H9 (cell line): ENCODE data around the gene SUMF1. TPM values are rescaled to one million over a fixed set of nuclear protein-coding genes. Genes with fewer than 3 reads are reported as not detected.

Source experiments
- DNase-seq: peaks from one replicate; pipeline ENCODE4 v3.0.0-alpha.2; 2017
- H2AFZ ChIP-seq: one replicate; pipeline ENCODE4 v1.6.1; 2013; ENCODE audit warnings: mild to moderate bottlenecking, low read length, control low read depth, moderate library complexity
- H2AK5ac ChIP-seq: 2 replicates; pipeline ENCODE4 v1.6.1; 2013; ENCODE audit warnings: low read length, control low read depth, mixed read lengths; ENCODE audit not compliant: insufficient read length
- H2BK120ac ChIP-seq: one replicate; pipeline ENCODE4 v1.6.1; 2013; ENCODE audit warnings: low read depth, mild to moderate bottlenecking, low read length, control low read depth, inconsistent platforms; ENCODE audit not compliant: poor library complexity, severe bottlenecking
- H2BK12ac ChIP-seq: 2 replicates; pipeline ENCODE4 v1.6.1; 2013; ENCODE audit warnings: low read length, control low read depth, mixed read lengths, low read depth; ENCODE audit not compliant: insufficient read length
- H2BK15ac ChIP-seq: 2 replicates; pipeline ENCODE4 v1.6.1; 2013; ENCODE audit warnings: low read depth, low read length, control low read depth
- H2BK20ac ChIP-seq: one replicate; pipeline ENCODE4 v1.6.1; 2013; ENCODE audit warnings: low read depth, mild to moderate bottlenecking, low read length, control low read depth, inconsistent platforms; ENCODE audit not compliant: poor library complexity, severe bottlenecking
- H2BK5ac ChIP-seq: 2 replicates; pipeline ENCODE4 v1.6.1; 2013; ENCODE audit warnings: low read length, control low read depth, mixed read lengths; ENCODE audit not compliant: insufficient read length
- H3K14ac ChIP-seq: 2 replicates; pipeline ENCODE4 v1.6.1; 2013; ENCODE audit warnings: low read length, control low read depth; ENCODE audit not compliant: insufficient read depth
- H3K18ac ChIP-seq: 2 replicates; pipeline ENCODE4 v1.6.1; 2013; ENCODE audit warnings: low read depth, mild to moderate bottlenecking, mixed read lengths, low read length, control low read depth; ENCODE audit not compliant: insufficient read length
- H3K23ac ChIP-seq: 2 replicates; pipeline ENCODE4 v1.6.1; 2013; ENCODE audit warnings: low read length, control low read depth, mixed read lengths, low read depth; ENCODE audit not compliant: insufficient read length
- H3K23me2 ChIP-seq: 2 replicates; pipeline ENCODE4 v1.6.1; 2013; ENCODE audit warnings: low read depth, mild to moderate bottlenecking, mixed read lengths, low read length, control low read depth; ENCODE audit not compliant: insufficient read length, poor library complexity, severe bottlenecking
- H3K27ac ChIP-seq: 2 replicates; pipeline ENCODE4 v1.5.1; 2013; ENCODE audit warnings: low read length, control low read depth, mixed read lengths, low read depth; ENCODE audit not compliant: insufficient read length
- H3K27me3 ChIP-seq: 2 replicates; pipeline ENCODE4 v1.6.1; 2013; ENCODE audit warnings: low read length, control low read depth, inconsistent platforms; ENCODE audit not compliant: insufficient read depth
- H3K4ac ChIP-seq: 2 replicates; pipeline ENCODE4 v1.6.1; 2013; ENCODE audit warnings: low read depth, mild to moderate bottlenecking, control low read depth, inconsistent platforms, low read length, moderate library complexity
- H3K4me1 ChIP-seq: 2 replicates; pipeline ENCODE4 v1.6.1; 2013; ENCODE audit warnings: low read length, control low read depth, inconsistent platforms; ENCODE audit not compliant: insufficient read depth
- H3K4me2 ChIP-seq: 2 replicates; pipeline ENCODE4 v1.6.1; 2013; ENCODE audit warnings: low read length, control low read depth, mixed read lengths; ENCODE audit not compliant: insufficient read length, insufficient read depth
- H3K56ac ChIP-seq: 2 replicates; pipeline ENCODE4 v1.6.1; 2013; ENCODE audit warnings: low read depth, mild to moderate bottlenecking, mixed read lengths, low read length, control low read depth; ENCODE audit not compliant: insufficient read length
- H3K79me1 ChIP-seq: 2 replicates; pipeline ENCODE4 v1.6.1; 2013; ENCODE audit warnings: low read depth, mild to moderate bottlenecking, moderate library complexity, low read length, control low read depth, inconsistent platforms; ENCODE audit not compliant: insufficient read depth, poor library complexity, severe bottlenecking
- H3K79me2 ChIP-seq: 2 replicates; pipeline ENCODE4 v1.6.1; 2013; ENCODE audit warnings: low read length, control low read depth, inconsistent platforms; ENCODE audit not compliant: insufficient read depth
- H3K9ac ChIP-seq: 2 replicates; pipeline ENCODE4 v1.6.1; 2013; ENCODE audit warnings: low read length, control low read depth, mixed read lengths; ENCODE audit not compliant: insufficient read length; ENCODE audit errors: extremely low read depth
- H3K9me3 ChIP-seq: one replicate; pipeline ENCODE4 v1.6.1; 2013; ENCODE audit warnings: low read depth, low read length, inconsistent platforms; ENCODE audit not compliant: control insufficient read depth
- H3T11ph ChIP-seq: one replicate; pipeline ENCODE4 v1.6.1; 2013; ENCODE audit warnings: mild to moderate bottlenecking, low read length, control low read depth, inconsistent platforms
- H4K20me1 ChIP-seq: one replicate; pipeline ENCODE4 v1.6.1; 2013; ENCODE audit not compliant: control insufficient read depth, insufficient read length, insufficient read depth
- H4K5ac ChIP-seq: 2 replicates; pipeline ENCODE4 v1.6.1; 2013; ENCODE audit warnings: low read depth, mild to moderate bottlenecking, mixed read lengths, low read length, control low read depth; ENCODE audit not compliant: insufficient read length
- H4K8ac ChIP-seq: replicated peaks from 2 replicates; pipeline ENCODE4 v1.6.1; 2013; ENCODE audit warnings: low read length, control low read depth, mixed read lengths, low read depth; ENCODE audit not compliant: insufficient read length
- H4K91ac ChIP-seq: 2 replicates; pipeline ENCODE4 v1.6.1; 2013; ENCODE audit warnings: low read depth, mild to moderate bottlenecking, moderate library complexity, mixed read lengths, low read length, control low read depth; ENCODE audit not compliant: insufficient read length
- H3K27ac Mint-ChIP-seq, 3 experiments: 2 replicates in 2 of 3; 3 replicates in 1 of 3; pipeline ENCODE4 v1.8.0; 2020 to 2021; ENCODE audit warnings: mixed read lengths in 3 of 3, mild to moderate bottlenecking in 1 of 3, moderate library complexity in 1 of 3
- H3K27me3 Mint-ChIP-seq: 2 replicates; pipeline ENCODE4 v1.8.0; 2021; ENCODE audit warnings: low read depth, mild to moderate bottlenecking, moderate library complexity, mixed read lengths
- H3K36me3 Mint-ChIP-seq, 3 experiments: 2 replicates in 2 of 3; 3 replicates in 1 of 3; pipeline ENCODE4 v1.8.0; 2020 to 2021; ENCODE audit warnings: low read depth in 3 of 3, mixed read lengths in 3 of 3; ENCODE audit not compliant: insufficient read depth in 1 of 3
- H3K4me1 Mint-ChIP-seq, 2 experiments: 2 replicates each; pipeline ENCODE4 v1.8.0; 2020; ENCODE audit warnings: mixed read lengths in 2 of 2
- H3K4me3 Mint-ChIP-seq, 2 experiments: 2 replicates in 1 of 2; 3 replicates in 1 of 2; pipeline ENCODE4 v1.8.0; 2020 to 2021; ENCODE audit warnings: mild to moderate bottlenecking in 2 of 2, mixed read lengths in 2 of 2, moderate library complexity in 1 of 2
- H3K9me3 Mint-ChIP-seq, 2 experiments: 2 replicates in 1 of 2; 3 replicates in 1 of 2; pipeline ENCODE4 v1.8.0; 2020; ENCODE audit warnings: mild to moderate bottlenecking in 2 of 2, mixed read lengths in 2 of 2, moderate library complexity in 1 of 2
- CTCF ChIP-seq: fragments of 200-600 bp; sonication (generic); conservative IDR thresholded peaks from 3 replicates; pipeline ENCODE4 v1.8.0; 2021; ENCODE audit warnings: antibody characterized with exemption, mild to moderate bottlenecking
- WGBS: extraction: QIAGEN DNeasy Blood & Tissue Kit; methylation state at CpG from one replicate; pipeline ENCODE4 v1.1.7; 2013; ENCODE audit warnings: missing lambda C conversion rate, low lambda C conversion rate, mixed read lengths; ENCODE audit not compliant: insufficient read length; ENCODE audit errors: extremely low coverage; 5-methylcytosine and 5-hydroxymethylcytosine counted together
- total RNA-seq: library from RNA; stranded (reverse); gene quantifications from 2 replicates; pipeline ENCODE4 v1.2.1, GENCODE V29; 2021

The SUMF1 gene
- total RNA-seq, 1 experiment from 2014 or later, result 9.5 TPM

- Mint-ChIP-seq H3K9me3 (no peaks in the 10 kb centered on the region), H3K36me3 (no peaks in the 10 kb centered on the region; a peak in 2 of 7 replicates), H3K27me3 (no peaks in the 10 kb centered on the region), H3K4me3 (no peak overlapping the region), H3K4me1 (peaks cover 8% of the 10 kb centered on the region in 2 experiments), H3K27ac (no peak overlapping the region)
- no peak for TF ChIP-seq CTCF
- no peaks in the 10 kb centered on the region for H3K9me3 ChIP-seq
- no peak overlapping the region for H4K5ac ChIP-seq
- no peak overlapping the region for H3K14ac ChIP-seq
- no peak overlapping the region for H3K4me2 ChIP-seq
- H4K8ac ChIP-seq, result no peak overlapping the region
- H3K27me3 ChIP-seq, result no peaks in the 10 kb centered on the region
- H4K91ac ChIP-seq, result no peak overlapping the region
- no peak overlapping the region for H3K56ac ChIP-seq
- no peak overlapping the region for H3K4ac ChIP-seq
- no peak overlapping the region for H2BK120ac ChIP-seq
- no peaks in the 10 kb centered on the region for H4K20me1 ChIP-seq
- no peak overlapping the region for H2BK12ac ChIP-seq
- H3K4me1 ChIP-seq, result no peaks in the 10 kb centered on the region
- no CpG with 5 or more reads among the region's 7 CpGs for WGBS
- H3K79me2 ChIP-seq, result no peaks in the 10 kb centered on the region
- H2BK20ac ChIP-seq, result no peak overlapping the region
- no peak overlapping the region for H2BK15ac ChIP-seq
- H3K79me1 ChIP-seq, result no peaks in the 10 kb centered on the region
- no peak overlapping the region for H2AFZ ChIP-seq
- DNase-seq, result no peak
- H3K9ac ChIP-seq, result no peak overlapping the region
- H3T11ph ChIP-seq, result no peak overlapping the region
- H2BK5ac ChIP-seq, result no peak overlapping the region
- no peak overlapping the region for H2AK5ac ChIP-seq
- no peaks in the 10 kb centered on the region for H3K23me2 ChIP-seq
- no peak overlapping the region for H3K23ac ChIP-seq
- no peak overlapping the region for H3K18ac ChIP-seq
- no peak overlapping the region for H3K27ac ChIP-seq
Measured at GRCh38 chr3:4398941-4399245, 68.2 kb downstream of the SUMF1 start.
